ENCODE data around the gene TMEM134.
A peak's percentile ranks its signal among the peaks of the same experiment; 100 is the strongest.
"Not testable (repeated sequence)": the region's sequence is repeated elsewhere in the genome, so short reads cannot be mapped to it uniquely, and the experiment has no call there.

TMEM134 gene

DNA sequence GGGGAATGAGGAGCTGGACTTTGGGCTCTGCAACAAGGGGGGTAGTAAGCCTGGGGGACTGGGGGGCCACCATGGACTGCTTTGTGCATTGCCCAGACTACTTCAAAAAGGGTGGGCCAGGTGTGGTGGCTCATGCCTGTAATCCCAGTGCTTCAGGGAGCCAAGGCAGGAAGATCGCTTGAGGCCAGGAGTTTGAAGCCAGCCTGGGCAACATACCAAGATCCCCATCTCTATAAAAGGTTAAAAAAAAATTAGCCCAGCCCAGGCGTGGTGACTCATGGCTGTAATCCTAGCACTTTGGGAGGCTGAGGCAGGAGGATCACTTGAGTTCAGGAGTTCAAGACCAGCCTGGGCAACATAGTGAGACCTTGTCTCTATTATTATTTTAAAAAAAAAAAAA lies 3.5 kb downstream of the TMEM134 start:
- 0 out of 2 replicates have a peak overlapping the region, but pooled peaks have one; percentile 76 for H3K4me3 ChIP-seq (ENCODE audit: low read depth, low read length)
- H3K4me1 ChIP-seq (ENCODE audit: control insufficient read depth, insufficient read depth, low read length, unreplicated experiment), result peaks cover 12% of the 10 kb centered on the region

DNA sequence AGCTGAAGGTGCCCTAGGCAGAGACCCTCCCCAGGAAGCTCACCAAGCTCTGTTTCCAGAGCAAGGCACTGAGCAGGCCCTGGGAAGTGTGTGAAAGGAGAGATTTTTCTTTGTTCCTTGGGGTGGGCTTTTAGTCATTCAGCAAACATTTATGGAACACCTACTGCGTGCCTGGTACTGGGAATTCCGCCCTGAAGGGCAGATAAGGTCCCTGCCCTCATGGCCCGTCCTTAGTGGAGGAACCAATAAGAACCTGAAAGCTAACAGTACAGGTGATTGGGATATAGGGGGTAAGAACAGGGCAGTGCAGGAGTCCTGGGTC lies 3.9 kb downstream of the TMEM134 start:
- Histone ChIP-seq H3K4me3 (ENCODE audit: low read depth, low read length) (peak overlapping the region; percentile 76), H2AFZ (ENCODE audit: low read length, unreplicated experiment) (no peak overlapping the region), H3K27me3 (ENCODE audit: insufficient read depth, low read length) (no peaks in the 10 kb centered on the region), H3K27ac (ENCODE audit: low read depth, low read length) (peak overlapping the region; percentile 16; the same call in 1 of the 2 replicates), H3K4me1 (ENCODE audit: control insufficient read depth, insufficient read depth, low read length, unreplicated experiment) (peaks cover 12% of the 10 kb centered on the region), H3K79me2 (ENCODE audit: control insufficient read depth, insufficient read depth, low read length, unreplicated experiment) (peaks cover 6% of the 10 kb centered on the region), H3K36me3 (ENCODE audit: insufficient read depth, low read length) (no peaks in the 10 kb centered on the region)

More for the DNA sequence above, 3.5 kb downstream of the TMEM134 start:
- not testable (repeated sequence) for H2AFZ ChIP-seq (ENCODE audit: low read length, unreplicated experiment); H3K27me3 ChIP-seq (ENCODE audit: insufficient read depth, low read length); H3K36me3 ChIP-seq (ENCODE audit: insufficient read depth, low read length); H3K79me2 ChIP-seq (ENCODE audit: control insufficient read depth, insufficient read depth, low read length, unreplicated experiment); H3K27ac ChIP-seq (ENCODE audit: low read depth, low read length)

DNA sequence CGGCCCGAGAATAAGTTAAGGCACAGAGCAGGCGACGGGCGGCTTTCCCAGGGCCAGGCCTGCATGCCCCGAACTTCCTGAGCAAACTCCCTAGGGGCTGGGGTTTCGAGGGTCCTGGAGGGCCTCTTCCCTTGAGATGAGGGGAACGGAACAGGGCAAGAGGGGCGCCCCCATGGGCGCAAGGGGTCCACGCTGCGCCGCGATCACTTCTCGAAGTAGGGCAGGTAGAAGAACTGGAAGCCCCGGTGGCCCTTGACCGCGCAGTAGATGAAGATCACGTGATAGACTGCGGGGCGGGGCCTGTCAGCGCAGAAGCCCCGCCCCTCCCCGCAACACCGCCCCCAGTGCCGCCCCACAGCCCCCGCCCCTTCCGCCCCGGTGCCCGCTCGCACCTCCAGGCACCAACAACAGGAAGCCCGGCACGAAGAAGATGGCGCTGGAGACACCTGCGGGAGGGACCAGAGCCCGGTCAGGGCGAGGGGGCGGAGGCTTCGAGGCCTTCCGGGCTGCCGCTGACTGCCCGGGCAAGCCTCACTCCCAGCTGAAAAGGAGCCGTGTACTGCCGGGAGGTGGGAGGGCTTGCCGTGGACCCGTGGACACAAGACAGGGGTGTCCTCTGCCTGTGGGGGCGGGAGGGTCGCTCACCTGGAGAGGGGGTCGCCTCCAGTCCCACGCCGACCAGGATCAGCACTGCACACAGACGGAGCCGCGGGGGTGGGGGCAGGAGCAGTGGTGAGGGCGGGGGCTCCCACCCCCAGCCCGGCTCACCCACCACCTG lies 4.5 kb downstream of the TMEM134 start:
- Histone ChIP-seq H3K4me1 (ENCODE audit: control insufficient read depth, insufficient read depth, low read length, unreplicated experiment) (peaks cover 12% of the 10 kb centered on the region), H3K4me3 (ENCODE audit: low read depth, low read length) (peak overlapping the region; percentile 76), H3K36me3 (ENCODE audit: insufficient read depth, low read length) (no peaks in the 10 kb centered on the region), H3K27ac (ENCODE audit: low read depth, low read length) (peak overlapping the region; percentile 62), H2AFZ (ENCODE audit: low read length, unreplicated experiment) (no peak overlapping the region), H3K79me2 (ENCODE audit: control insufficient read depth, insufficient read depth, low read length, unreplicated experiment) (peaks cover 6% of the 10 kb centered on the region), H3K27me3 (ENCODE audit: insufficient read depth, low read length) (no peaks in the 10 kb centered on the region)

DNA sequence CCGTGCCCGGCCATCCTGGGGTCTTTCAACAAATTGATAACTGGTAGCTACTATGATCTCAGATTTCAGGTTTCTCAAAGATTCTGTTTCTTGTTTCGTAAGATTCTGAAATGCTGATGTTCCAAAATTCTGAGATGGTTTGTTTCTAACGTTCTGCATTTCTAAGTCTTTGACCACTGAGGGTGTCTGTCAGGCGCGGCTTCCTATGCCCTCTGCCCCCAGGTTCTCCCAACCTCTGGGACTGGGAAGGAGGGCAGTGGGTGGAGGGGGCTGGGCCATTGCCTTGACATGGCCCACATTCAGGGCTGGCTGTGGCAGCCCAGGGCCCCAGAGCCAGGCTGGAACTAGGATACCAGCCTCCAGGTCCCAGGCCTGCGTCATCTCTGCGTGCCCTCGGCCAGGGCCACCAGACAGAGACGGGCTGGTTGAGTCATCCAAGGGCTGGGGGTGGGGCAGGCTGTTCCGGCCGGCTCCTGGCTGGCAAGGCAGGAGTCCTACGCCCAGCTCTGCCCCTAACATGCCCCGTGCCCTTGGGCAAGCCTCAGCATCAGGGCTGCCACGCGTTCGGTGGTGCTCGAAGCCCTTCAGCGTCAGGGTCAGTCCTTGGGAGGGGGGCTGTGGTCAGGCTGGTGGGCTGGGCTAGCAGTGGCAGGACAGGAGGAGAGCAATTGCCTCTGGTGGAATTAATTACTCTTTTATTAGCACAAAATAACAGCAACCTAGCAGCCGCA lies 5.2 kb downstream of the TMEM134 start:
- no peaks in the 10 kb centered on the region for H3K36me3 ChIP-seq (ENCODE audit: insufficient read depth, low read length)
- no peaks in the 10 kb centered on the region for H3K27me3 ChIP-seq (ENCODE audit: insufficient read depth, low read length)
- H3K79me2 ChIP-seq (ENCODE audit: control insufficient read depth, insufficient read depth, low read length, unreplicated experiment), result peaks cover 6% of the 10 kb centered on the region
- H3K4me1 ChIP-seq (ENCODE audit: control insufficient read depth, insufficient read depth, low read length, unreplicated experiment), result peaks cover 12% of the 10 kb centered on the region
- peak overlapping the region; percentile 62 for H3K27ac ChIP-seq (ENCODE audit: low read depth, low read length)
- peak overlapping the region; percentile 76 for H3K4me3 ChIP-seq (ENCODE audit: low read depth, low read length)
- H2AFZ ChIP-seq (ENCODE audit: low read length, unreplicated experiment), result no peak overlapping the region

DNA sequence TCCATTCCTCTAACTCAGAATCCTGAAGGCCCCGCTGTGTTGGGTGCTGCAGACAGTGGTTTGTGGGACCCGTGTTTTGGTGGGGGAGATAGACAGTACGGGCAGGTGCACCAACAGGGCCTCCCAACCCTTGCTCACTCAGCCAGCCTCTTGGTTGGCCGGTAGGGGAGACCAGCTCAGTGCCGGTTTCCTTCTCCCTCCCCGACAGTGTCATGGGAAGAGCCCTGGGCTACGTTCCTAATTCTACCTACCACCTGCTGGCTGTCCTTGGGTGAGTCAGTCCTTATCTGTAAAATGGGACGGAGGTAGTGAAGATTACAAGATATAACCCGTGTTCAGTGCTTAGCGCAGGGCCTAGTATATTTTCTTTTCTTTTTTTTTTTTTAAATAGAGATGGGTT lies 5.9 kb downstream of the TMEM134 start:
- peaks cover 3% of the 10 kb centered on the region for H3K79me2 ChIP-seq (ENCODE audit: control insufficient read depth, insufficient read depth, low read length, unreplicated experiment)
- H3K36me3 ChIP-seq (ENCODE audit: insufficient read depth, low read length), result no peaks in the 10 kb centered on the region
- no peak overlapping the region for H2AFZ ChIP-seq (ENCODE audit: low read length, unreplicated experiment)
- no peaks in the 10 kb centered on the region for H3K27me3 ChIP-seq (ENCODE audit: insufficient read depth, low read length)
- peak overlapping the region; percentile 62; the same call in 1 of the 2 replicates for H3K27ac ChIP-seq (ENCODE audit: low read depth, low read length)
- no peak overlapping the region for H3K4me3 ChIP-seq (ENCODE audit: low read depth, low read length)
- peaks cover 11% of the 10 kb centered on the region for H3K4me1 ChIP-seq (ENCODE audit: control insufficient read depth, insufficient read depth, low read length, unreplicated experiment)

DNA sequence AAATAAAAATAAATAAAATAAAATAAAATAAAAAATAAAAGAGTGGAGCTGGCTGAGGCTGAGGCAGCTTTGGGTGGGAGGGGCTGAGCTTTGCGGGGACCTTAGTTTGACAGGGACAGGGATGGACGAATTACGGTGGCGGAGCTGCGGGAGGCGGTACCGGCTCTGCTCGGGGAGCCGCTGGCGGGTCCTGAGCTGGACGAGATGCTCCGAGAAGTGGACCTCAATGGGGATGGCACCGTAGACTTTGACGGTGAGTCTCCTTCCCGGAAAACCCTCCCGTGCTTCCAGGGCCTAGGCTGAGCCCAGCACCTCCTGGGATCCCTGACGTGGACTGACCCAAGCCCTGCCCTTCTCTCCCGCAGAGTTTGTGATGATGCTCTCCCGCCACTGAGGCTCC lies 10.8 kb downstream of the TMEM134 start:
- Histone ChIP-seq H2AFZ (ENCODE audit: low read length, unreplicated experiment) (no peak overlapping the region), H3K27me3 (ENCODE audit: insufficient read depth, low read length) (no peaks in the 10 kb centered on the region), H3K4me3 (ENCODE audit: low read depth, low read length) (no peak overlapping the region), H3K79me2 (ENCODE audit: control insufficient read depth, insufficient read depth, low read length, unreplicated experiment) (no peaks in the 10 kb centered on the region), H3K36me3 (ENCODE audit: insufficient read depth, low read length) (no peaks in the 10 kb centered on the region), H3K27ac (ENCODE audit: low read depth, low read length) (no peak overlapping the region), H3K4me1 (ENCODE audit: control insufficient read depth, insufficient read depth, low read length, unreplicated experiment) (no peaks in the 10 kb centered on the region)

DNA sequence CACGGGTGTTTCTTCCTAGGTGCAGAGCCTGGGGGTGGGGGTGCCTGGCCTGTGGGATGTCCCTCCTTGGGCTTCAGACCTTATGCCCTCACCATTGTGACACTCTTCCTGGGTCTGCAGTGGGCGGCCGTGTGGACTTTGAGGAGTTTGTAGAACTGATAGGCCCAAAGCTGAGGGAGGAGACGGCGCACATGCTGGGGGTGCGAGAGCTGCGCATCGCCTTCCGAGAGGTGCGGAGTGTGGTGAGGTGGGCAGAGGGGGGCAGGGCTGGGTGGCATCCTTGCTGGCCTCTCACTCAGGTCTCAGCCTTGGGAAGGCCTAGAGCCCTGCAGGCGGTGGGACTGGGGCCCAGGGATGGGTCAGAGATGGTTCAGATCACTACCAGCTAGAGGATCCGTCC lies 11.6 kb downstream of the TMEM134 start:
- Histone ChIP-seq H3K27me3 (ENCODE audit: insufficient read depth, low read length) (no peaks in the 10 kb centered on the region), H3K4me3 (ENCODE audit: low read depth, low read length) (no peak overlapping the region), H3K79me2 (ENCODE audit: control insufficient read depth, insufficient read depth, low read length, unreplicated experiment) (no peaks in the 10 kb centered on the region), H3K27ac (ENCODE audit: low read depth, low read length) (no peak overlapping the region), H2AFZ (ENCODE audit: low read length, unreplicated experiment) (no peak overlapping the region), H3K4me1 (ENCODE audit: control insufficient read depth, insufficient read depth, low read length, unreplicated experiment) (no peaks in the 10 kb centered on the region), H3K36me3 (ENCODE audit: insufficient read depth, low read length) (no peaks in the 10 kb centered on the region)

DNA sequence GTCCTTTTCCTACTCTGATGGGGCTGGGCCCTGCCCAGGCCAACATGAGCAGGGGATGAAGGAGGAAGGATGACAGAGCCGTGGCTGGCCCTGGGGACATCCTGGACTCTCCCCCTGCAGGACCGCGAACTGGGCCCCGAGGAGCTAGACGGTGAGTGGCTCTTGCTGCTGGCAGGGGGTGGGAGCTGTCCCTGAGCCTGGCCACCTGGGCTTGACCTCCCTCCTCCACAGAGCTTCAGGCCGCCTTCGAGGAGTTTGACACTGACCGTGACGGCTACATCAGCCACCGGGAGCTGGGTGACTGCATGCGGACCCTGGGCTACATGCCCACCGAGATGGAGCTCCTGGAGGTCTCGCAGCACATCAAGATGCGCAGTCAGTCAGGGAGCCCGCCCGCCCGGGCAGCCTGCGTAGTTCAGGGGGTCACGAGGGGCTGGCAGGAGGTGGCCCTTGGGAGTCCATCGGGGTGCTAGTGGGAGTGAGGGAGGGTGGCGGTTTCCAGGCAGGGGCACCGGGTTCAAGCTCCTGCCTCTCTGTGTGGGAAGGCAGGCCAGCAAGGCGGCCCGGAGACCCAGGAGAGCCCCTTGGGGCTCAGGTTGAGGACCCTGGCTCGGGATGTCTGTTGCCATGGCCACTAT lies 12.9 kb downstream of the TMEM134 start:
- Histone ChIP-seq H3K27ac (ENCODE audit: low read depth, low read length) (no peak overlapping the region), H3K36me3 (ENCODE audit: insufficient read depth, low read length) (no peaks in the 10 kb centered on the region), H3K4me1 (ENCODE audit: control insufficient read depth, insufficient read depth, low read length, unreplicated experiment) (no peaks in the 10 kb centered on the region), H3K27me3 (ENCODE audit: insufficient read depth, low read length) (no peaks in the 10 kb centered on the region), H2AFZ (ENCODE audit: low read length, unreplicated experiment) (no peak overlapping the region), H3K4me3 (ENCODE audit: low read depth, low read length) (no peak overlapping the region), H3K79me2 (ENCODE audit: control insufficient read depth, insufficient read depth, low read length, unreplicated experiment) (no peaks in the 10 kb centered on the region)

DNA sequence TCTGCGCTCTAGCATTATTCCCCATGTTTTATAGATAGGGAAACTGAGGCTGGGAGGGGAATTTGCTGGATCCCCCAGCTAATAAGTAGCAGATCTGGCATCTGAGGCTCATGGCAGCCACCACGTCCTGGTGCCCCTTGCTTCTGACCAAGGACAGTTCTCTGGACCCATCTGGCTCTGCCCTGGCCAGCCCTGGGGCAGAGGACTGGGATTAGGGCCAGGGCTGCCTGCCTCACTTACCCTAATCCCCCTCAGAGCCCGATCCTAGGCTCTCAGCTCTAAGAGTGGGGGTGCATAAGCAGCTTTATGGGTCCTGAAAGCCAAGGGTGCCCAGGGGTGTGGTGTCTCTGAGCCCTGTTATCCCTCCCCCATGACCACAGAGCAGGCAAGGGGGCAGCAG lies 14.0 kb downstream of the TMEM134 start, which contains the start of gene CABP4:
CABP4 (plus strand) TSS at position 301 of the 400 bp plus-strand sequence; CDS start at position 371, 70 bp downstream.
- Histone ChIP-seq H3K27ac (ENCODE audit: low read depth, low read length) (no peak within 1 kb of the TSS), H3K4me3 (ENCODE audit: low read depth, low read length) (no peak within 1 kb of the TSS), H2AFZ (ENCODE audit: low read length, unreplicated experiment) (no peak within 1 kb of the TSS)

DNA sequence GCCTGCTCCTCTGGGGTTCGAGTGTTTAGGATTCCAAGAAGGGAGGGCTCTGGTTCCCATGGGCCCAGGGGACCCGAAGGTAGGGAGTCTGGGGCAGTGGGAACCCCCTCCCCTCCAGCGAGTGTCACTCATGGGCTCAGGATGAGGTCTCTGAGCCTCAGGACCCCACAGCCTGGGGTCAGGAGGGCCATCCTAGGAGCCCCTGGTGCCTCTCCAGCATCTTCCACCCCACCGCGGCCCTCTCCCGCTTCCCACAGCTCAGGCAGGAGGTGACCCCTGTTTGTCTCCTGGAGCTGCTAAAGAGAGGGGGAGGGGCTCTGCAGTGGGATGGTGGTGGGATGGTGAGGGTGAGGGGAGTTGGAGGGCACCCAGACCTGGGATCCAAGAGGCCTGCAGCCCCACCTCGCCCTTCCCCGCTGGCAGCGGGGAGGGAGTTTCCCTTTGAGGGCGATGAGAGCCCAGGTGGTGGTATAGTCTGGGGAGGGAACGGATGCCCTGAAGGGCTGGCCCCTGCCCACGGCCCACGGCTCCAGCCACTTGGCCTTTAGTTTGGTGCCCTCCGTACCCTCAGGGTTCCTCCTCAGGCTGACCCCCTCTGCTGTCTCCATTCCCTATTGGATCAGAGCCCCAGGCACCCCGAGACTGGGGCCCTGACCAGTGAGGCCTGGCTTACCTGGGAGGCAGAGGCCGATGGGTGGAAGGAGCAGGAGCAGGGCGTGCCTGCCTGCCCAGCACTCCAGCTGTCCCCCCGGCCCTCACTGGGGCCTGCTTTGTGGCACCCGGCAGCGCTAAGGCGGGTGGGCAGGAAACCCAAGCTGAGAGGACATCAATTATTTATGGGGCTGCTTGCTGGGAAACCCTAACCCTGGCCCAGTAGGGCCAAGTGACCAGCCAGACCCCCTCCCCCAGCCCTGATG lies 15.0 kb downstream of the TMEM134 start:
- Histone ChIP-seq H3K27me3 (ENCODE audit: insufficient read depth, low read length) (no peaks in the 10 kb centered on the region), H3K36me3 (ENCODE audit: insufficient read depth, low read length) (no peaks in the 10 kb centered on the region), H3K79me2 (ENCODE audit: control insufficient read depth, insufficient read depth, low read length, unreplicated experiment) (no peaks in the 10 kb centered on the region), H3K4me1 (ENCODE audit: control insufficient read depth, insufficient read depth, low read length, unreplicated experiment) (no peaks in the 10 kb centered on the region), H3K27ac (ENCODE audit: low read depth, low read length) (no peak overlapping the region), H3K4me3 (ENCODE audit: low read depth, low read length) (no peak overlapping the region), H2AFZ (ENCODE audit: low read length, unreplicated experiment) (no peak overlapping the region)

More for the DNA sequence above, 14.0 kb downstream of the TMEM134 start, which contains the start of gene CABP4:
- Histone ChIP-seq H3K79me2 (ENCODE audit: control insufficient read depth, insufficient read depth, low read length, unreplicated experiment) (no peaks in the 10 kb centered on the region), H3K27me3 (ENCODE audit: insufficient read depth, low read length) (no peaks in the 10 kb centered on the region), H3K4me1 (ENCODE audit: control insufficient read depth, insufficient read depth, low read length, unreplicated experiment) (no peaks in the 10 kb centered on the region), H3K36me3 (ENCODE audit: insufficient read depth, low read length) (no peaks in the 10 kb centered on the region)
